ENCODE measurements around the gene B4GALT6.

- TF ChIP-seq CTCF (IDR thresholded peaks at IDR 0.05) (no peak), POLR2A (IDR thresholded peaks at IDR 0.05) (no peak)
These were observed 4.2 kb upstream of the B4GALT6 start for GRCh38 chr18:31688606-31689005.

All from uterus (tissue), 2 donors.